Pons (tissue), 1 donor: ENCODE results near the gene HIP1.
A peak's percentile ranks its signal among the peaks of the same experiment; 100 is the strongest.
"Not testable (repeated sequence)": the region's sequence is repeated elsewhere in the genome, so short reads cannot be mapped to it uniquely, and the experiment has no call there.

Experiments
- DNase-seq: peaks from one replicate; pipeline ENCODE4 v3.0.0-alpha.2; 2016; ENCODE audit warnings: low spot score

HIP1 gene

GRCh38 chr7:75738975-75739795 lies 444 bp upstream of the HIP1 start:
- peak; percentile 100 for DNase-seq

DNA sequence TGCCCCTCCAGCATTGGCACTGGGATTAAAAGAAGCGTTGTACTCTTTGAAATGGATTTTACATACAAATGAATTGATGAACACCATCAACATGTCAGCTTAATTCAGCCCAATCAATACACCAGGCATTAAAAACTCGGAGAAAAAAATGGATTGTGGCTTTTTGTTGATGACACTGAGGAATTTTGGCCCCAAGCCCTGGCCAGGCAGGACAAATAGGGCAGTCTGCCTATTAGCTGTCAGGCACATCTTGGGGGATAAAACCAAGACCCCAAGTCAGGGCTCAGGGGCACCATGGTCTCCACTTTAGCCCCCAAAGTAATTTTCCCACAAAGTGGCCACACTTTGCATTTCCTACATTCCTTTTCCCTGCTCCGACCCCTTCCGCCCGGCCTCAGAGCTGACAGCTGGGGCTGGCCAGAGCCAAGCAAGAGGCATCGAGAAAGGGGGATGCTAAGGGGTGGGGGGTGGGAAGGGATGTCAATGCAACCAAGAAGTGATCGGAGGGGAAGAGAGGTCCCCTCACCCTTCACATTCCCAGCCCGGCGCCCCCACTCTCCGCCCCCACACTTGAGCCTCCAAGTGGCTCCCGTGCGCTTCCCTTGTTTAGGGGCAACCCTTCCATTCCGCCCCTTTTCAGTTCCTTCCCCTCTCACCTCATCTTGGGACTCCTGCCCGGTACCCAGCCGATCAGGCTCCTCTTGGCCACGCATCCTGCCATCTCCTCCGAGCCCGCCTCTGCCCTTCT lies 711 bp downstream of the HIP1 start:
- DNase-seq = peak; percentile 52

DNA sequence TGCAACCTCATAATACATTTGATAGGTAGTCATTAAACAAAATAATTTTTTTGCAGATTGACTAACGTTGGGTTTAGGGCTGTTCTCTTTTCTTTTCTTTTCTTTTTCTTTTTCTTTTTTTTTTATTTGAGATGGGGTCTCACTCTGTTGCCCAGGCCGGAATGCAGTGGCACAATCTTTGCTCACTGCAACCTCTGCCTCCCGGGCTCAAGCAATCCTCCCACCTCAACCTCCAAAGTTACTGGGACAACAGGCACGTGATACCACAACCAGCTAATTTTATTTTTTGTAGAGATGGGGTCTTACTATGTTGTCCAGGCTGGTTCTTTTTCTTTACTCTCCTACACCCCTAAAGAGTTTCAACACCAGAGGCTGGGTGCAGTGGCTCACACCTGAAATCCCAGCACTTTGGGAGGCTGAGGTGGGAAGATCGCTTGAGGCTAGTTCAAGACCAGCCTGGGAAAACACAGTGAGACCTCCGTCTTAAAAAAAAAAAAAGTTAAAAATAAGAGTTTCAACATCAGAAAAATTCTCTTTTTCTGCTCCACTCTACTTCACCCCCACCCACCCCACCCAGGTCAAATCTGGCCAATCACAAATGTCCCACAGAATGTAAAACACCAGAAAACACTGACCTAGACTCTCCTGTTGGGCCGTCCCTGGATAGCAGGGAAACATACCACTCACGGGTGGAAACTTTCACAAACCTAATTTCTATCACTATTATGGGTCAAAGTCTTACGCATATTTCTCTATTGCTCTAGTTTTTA lies 3.0 kb downstream of the HIP1 start:
- no peak for DNase-seq

- no peak for DNase-seq
These were observed 3.9 kb downstream of the HIP1 start for GRCh38 chr7:75734586-75735458.

- DNase-seq = no peak
These were observed 5.7 kb downstream of the HIP1 start for GRCh38 chr7:75732764-75733630.

GRCh38 chr7:75732016-75732521 lies 6.7 kb downstream of the HIP1 start:
- DNase-seq = no peak

- no peak for DNase-seq
These were observed 8.9 kb downstream of the HIP1 start for GRCh38 chr7:75729851-75730274.

GRCh38 chr7:75727881-75728593 lies 10.7 kb downstream of the HIP1 start:
- no peak for DNase-seq

DNA sequence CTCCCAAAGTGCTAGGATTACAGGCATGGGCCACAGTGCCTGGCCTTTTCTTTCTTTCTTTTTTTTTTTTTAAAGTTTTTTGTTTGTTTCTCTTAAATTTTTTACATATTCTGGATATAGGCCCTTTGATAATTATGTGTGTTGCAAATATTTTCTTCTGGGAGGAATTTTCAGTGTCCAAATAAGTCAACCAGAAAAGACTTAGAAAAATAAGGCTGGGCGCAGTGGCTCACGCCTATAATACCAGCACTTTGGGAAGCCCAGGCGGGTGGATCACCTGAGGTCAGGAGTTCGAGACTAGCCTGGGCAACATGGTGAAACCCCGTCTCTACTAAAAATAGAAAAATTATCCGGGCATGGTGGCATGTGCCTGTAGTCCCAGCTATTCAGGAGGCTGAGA lies 11.4 kb downstream of the HIP1 start:
- not testable (repeated sequence) for DNase-seq

- no peak for DNase-seq
These were observed 13.4 kb downstream of the HIP1 start for GRCh38 chr7:75725306-75725705.

GRCh38 chr7:75723444-75723843 lies 15.3 kb downstream of the HIP1 start:
- DNase-seq = no peak

DNA sequence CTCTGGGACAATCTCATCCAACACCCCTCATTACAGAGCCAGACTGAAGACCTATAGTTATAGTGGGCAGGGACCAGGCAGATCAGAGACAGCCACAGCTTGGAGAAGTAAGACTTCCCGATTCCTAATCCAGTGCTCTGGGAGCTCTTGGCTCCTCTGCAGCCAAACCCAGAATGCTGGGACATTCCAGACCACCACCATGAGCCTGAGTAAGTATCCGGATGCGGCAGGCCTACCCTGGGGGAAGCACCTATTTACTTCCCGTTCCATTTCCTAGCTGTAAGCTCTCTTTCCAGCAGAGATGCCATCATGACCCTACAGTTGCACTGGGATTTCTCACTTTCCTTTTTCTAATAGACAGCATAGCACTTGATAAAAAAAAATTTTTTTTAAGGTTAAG lies 16.4 kb downstream of the HIP1 start:
- no peak for DNase-seq

- not testable (repeated sequence) for DNase-seq
These were observed 16.8 kb downstream of the HIP1 start for GRCh38 chr7:75721922-75722321.

DNA sequence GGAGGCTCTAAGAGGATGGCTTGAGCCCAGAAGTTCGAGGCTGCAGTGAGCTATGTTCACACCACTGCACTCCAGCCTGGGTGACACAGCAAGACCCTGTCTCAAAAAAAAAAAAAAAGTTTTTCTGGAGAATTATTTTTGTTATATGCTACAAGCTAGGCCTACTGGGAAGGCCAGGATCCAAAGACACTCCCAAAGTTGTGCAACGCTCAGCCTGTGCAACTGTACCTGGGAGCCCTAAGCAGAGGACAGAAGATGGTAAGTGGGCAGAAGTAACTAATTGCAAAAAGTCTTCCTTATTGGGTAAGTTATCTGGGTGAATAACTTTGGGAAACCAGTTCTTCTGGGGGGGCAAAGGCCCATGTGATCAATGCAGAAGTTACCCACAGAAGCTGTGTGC lies 17.3 kb downstream of the HIP1 start:
- DNase-seq = no peak

DNA sequence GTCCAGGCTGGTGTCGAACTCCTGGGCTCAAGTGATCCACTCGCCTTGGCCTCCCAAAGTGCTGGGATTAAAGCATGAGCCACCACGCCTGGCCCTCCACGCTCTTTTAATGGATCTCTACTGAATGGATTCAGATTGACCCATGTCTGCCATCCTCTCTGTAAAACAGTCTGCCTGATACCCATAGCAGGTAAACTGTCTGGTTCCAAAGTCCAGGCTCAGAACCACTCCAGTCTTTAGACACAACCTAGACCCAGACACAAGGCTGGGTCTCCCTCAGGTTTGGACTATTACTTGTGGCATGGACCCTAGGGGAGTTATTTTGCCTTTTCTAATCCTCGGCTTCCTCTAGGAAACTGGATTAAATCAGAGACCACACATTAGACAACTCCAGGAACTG lies 19.1 kb downstream of the HIP1 start:
- no peak for DNase-seq

- no peak for DNase-seq
These were observed 20.2 kb downstream of the HIP1 start for GRCh38 chr7:75718390-75719031.

DNA sequence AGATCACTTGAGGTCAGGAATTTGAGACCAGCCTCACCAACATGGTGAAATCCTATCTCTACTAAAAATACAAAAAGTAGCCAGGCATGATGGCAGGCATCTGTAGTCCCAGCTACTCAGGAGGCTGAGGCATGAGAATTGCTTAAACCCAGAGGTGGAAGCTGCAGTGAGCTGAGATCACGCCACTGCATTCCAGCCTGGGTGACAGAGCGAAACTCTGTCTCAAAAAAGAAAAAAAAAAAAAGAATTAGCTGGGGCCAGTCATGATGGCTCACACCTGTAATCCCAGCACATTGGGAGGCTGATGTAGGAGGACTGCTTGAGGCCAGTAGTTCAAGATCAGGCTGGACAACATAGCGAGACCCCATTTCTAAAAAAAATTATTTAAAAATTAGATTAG lies 21.0 kb downstream of the HIP1 start:
- not testable (repeated sequence) for DNase-seq

DNA sequence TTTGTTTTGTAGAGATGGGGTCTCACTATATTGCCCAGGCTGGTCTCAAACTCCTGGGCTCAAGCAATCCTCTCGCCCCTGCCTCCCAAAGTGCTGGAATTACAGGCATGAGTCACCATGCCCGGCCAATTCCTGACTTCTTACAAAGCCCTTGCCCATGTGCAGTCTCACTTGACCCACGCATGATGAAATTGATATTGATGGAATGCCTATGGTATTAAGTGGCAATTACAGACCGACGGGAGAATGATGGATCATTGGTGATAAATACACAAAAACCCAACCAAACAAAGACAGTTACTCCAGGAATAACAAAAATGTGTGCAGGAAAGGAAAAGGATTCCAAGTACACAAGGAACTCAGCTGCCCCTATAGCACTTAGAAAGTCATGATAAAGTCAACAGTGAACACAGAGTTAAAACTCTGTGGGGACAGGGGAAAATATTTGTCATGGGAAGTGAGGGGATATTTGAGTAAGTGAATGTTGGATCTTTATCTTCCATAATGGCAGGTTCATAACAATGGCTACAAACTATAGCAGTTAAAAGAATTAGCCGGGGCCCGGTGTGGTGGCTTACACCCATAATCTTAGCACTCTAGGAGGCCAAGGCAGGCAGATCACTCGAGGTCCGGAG lies 21.6 kb downstream of the HIP1 start:
- DNase-seq = no peak

GRCh38 chr7:75715864-75716263 lies 22.9 kb downstream of the HIP1 start:
- no peak for DNase-seq
